GM18870 (cell line): ENCODE data around the gene ZNF669.
A peak's percentile ranks its signal among the peaks of the same experiment; 100 is the strongest.
"Not testable (repeated sequence)": the region's sequence is repeated elsewhere in the genome, so short reads cannot be mapped to it uniquely, and the experiment has no call there.

ENCODE experiments used
- ATAC-seq: cut with Tn5 transposase; IDR thresholded peaks from one replicate; pipeline ENCODE4 v1.9.1; 2021; ENCODE audit warnings: moderate library complexity; ENCODE audit not compliant: unreplicated experiment

Gene ZNF669

GRCh38 chr1:247103859-247104591 is at the start of gene ZNF669:
TSS of gene ZNF669 (minus strand) at chr1:247104356. CDS start at chr1:247104199, 157 bp downstream.
- ATAC-seq = peak; percentile 96

- no peak for ATAC-seq
Measured at GRCh38 chr1:247147781-247148180, 43.6 kb upstream of the ZNF669 start.

GRCh38 chr1:247147120-247147519 is 43.0 kb upstream of the ZNF669 start:
- ATAC-seq = not testable (repeated sequence)

DNA sequence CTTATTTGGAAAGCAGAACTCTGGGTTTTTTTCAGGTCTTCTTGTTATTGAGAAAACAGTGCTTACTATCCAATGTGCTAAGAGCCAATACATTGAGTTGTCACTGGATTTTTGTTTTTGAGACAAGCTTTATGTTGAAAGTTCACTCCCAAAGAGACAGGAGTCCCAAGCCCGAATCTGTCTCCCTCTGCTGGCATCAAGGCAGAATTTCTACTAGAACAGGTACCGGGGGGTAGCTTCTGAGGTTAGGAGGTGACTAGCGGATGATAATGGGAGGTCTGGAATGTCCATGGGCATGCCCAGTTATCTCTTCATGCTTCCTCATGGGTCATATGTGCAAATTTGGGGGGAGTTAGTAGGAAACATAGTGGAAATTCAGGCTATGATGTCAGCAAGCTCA is 42.5 kb upstream of the ZNF669 start:
- no peak for ATAC-seq

DNA sequence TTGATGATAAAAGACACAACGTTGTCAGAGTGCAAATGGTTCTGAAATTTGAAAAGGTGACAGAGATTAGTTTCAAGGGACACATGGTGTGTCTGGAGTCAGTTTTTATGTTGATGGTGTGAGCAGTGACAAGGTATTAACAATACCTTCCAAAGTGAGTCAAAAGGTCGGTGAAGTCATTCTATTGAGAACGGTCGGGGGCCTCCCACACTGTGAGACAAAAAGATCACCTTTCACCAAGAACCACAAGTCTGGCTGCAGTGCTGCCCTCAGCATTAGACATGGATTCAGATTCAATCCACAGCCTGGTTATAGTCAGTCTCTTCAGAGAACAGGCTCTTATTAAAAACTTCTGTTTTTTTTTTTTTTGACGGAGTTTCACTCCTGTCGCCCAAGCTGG is 41.1 kb upstream of the ZNF669 start:
- no peak for ATAC-seq

GRCh38 chr1:247139557-247139956 is 35.4 kb upstream of the ZNF669 start:
- ATAC-seq = not testable (repeated sequence)

- ATAC-seq = no peak
Measured at GRCh38 chr1:247131236-247131635, 27.1 kb upstream of the ZNF669 start.

DNA sequence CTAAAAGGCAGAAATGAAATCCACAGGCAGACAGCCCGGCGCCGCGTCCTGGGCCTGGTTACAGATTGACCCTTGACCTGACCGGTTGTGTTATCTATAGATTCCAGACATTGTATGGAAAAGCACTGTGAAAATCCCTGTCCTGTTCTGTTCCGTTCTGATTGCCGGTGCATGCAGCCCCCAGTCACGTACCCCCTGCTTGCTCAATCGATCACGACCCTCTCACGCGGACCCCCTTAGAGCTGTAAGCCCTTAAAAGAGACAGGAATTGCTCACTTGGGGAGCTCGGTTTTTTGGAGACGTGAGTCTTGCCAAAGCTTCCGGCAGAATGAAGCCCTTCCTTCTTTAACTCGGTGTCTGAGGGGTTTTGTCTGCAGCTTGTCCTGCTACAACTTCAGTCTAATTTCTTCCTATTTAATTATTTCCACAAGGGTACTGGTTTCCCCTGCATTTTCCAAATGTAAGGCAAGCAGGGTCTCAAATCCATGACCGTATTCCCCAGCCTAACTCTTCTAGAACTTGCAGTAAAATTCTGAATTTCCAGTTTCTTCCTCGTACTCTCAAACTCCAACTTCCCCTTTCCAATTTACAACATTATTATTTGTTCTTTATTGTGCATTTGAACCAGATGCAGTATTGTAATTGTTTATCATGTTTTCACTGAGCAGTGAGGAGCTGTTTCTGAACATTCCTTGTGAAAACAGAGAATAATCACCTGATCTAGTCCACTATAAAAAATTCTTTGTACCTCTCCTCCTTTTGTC is 23.5 kb upstream of the ZNF669 start:
- not testable (repeated sequence) for ATAC-seq

DNA sequence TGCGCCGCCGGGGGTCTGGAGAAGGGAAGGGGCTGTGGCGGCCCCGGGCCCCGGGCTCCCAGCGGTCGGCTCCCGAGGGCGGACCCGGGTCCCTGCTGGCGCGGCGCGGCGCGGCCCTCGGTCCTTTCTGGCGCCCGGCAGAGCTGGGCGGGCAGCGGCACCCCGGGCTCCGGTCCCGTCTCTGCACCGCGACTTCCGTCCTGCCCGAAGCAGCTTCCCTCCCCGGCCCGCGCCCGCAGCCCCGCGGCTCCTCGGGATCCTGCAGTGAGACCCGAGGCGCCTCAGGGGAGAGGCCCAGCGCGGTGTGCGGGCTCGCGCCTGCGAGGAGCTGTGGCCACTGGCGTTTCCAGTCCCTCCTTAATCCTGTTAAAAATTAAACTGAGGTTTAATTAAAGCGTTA is 22.4 kb upstream of the ZNF669 start:
- ATAC-seq = peak; percentile 26

DNA sequence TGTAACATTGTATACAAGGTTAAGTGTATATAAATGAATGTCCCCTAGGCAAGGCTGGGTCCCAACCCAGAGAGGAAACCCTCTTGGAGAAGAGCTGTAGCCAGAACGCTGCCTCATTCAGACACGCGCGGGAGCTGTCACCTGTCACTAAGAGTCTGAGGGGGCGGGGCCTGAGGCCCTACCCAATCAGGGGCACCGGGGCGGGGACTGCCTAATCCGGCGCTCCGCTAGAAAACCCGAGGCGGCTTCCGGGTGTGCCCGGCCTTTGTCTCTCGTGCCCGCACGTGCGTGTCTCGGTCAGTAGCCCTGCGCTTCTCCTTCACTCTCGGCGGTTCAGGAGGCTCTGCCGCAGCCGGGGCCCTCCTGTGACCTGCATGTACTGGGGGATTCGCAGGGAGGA is 22.0 kb upstream of the ZNF669 start:
- ATAC-seq = peak; percentile 97

- no peak for ATAC-seq
Measured at GRCh38 chr1:247121382-247121781, 17.2 kb upstream of the ZNF669 start.

DNA sequence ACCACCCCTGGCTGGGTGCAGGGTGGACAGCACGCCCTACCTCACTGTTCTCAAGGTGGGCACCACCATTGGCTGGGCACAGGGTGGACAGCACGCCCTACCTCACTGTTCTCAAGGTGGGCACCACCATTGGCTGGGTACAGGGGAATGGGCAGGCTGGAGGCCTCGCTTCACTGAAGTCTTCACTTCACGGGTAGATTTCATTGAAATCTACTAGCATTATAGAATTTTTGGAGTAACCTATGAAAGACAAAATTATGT is 16.2 kb upstream of the ZNF669 start:
- ATAC-seq = not testable (repeated sequence)

- ATAC-seq = no peak
Measured at GRCh38 chr1:247119600-247120407, 15.6 kb upstream of the ZNF669 start.

GRCh38 chr1:247118946-247119446 is 14.8 kb upstream of the ZNF669 start:
- ATAC-seq = no peak

GRCh38 chr1:247115545-247115944 is 11.4 kb upstream of the ZNF669 start:
- no peak for ATAC-seq

DNA sequence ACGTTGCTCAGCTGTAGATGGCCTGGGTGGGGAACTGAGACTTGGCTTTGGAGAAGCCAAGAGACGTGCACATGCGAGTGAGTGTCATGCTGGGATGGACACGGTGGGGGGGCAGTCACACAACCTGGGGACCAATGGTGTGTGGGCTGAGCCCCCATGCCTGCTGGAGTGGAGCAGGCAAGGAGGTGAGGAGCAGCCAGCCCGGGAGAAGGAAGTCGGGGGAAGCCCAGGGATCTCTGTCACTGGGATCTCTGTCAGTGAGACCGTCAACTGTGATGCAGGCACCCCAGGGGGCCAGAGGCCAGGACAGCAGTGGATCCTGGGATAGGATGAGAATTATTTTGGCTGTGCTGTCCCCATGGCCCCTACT is 11.0 kb upstream of the ZNF669 start:
- ATAC-seq = no peak

DNA sequence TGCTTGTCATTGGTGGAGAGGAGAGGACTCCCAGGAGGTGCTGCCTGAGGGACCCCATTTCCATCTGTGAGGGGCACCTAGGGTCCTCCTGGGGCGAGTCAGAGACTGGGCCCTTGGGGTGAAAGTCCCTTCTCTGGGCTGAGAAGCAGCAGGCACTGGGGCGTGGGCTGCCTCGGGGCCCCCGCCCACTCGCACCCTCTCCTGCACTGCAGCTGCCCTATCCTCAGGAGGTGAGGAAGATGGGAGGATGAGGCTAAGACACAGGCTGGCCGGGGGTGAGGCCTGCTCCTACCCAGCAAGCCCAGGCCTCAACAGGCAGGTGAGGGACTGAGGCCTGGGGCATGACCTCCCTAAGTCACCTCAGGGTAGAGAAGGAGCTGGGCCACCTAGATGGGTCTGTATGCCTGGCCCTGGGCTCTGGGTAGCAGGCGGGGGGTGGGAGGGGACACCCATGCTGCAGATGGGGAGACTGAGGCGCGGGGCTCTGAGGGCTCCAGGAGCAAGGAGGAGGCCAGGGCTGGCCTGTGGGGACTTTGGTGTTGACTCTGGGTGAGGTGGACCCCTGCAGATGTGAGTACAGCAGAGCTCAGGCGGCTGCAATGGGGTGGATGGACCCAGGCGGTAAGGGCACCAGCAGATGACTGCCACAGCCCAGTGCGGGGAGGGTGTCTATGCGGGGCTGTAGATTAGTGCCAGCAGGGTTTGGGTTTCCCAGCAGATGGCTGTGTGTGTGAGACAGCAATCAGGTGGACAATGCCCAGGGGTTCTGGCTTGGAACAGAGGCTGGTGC is 10.4 kb upstream of the ZNF669 start:
- ATAC-seq = no peak

DNA sequence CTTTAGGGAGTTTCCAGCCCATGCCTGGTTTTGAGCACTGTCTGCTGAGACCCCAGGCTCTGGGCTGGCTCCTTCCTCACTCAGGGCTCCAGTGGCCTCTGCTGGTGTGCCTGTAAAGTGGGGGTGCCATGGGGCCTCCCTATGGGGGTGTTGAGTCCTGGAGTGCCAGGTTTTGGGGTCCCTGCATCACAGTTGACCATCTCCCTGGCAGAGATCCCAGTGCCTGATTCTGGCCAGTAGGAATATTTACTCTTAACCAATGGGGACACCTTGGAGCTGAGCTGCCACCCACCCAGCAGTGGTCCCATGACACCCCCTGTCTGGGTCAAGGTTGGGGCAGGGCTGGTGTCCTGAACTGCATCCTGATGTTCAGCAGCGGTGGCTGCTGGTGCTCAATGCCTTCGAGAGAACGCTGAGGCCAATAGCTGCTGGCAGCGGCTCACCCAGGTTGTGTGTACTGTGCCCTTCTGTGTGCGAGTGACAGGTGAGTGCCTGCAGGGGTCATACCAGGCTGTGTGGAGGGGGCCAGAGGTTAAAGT is 9.6 kb upstream of the ZNF669 start:
- no peak for ATAC-seq

DNA sequence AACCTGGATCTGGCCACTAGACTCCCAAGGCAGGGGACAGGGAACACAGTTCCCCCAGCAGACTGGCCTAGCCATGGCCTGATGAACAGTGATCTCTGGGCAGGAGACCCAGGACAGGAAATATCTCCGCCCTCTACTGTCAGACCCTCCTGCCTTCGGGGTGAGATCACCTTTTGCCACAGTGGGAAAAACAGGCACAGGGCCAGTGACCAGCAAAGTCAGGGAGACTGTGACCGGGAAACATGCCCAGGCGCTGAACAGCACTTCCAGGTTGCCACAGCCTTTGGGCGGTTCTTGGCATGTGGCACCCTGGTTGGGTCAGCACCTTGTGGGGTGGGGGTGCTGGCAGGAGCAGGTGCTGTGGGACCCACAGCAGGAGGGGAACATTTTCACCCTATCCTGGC is 8.9 kb upstream of the ZNF669 start:
- ATAC-seq = no peak

DNA sequence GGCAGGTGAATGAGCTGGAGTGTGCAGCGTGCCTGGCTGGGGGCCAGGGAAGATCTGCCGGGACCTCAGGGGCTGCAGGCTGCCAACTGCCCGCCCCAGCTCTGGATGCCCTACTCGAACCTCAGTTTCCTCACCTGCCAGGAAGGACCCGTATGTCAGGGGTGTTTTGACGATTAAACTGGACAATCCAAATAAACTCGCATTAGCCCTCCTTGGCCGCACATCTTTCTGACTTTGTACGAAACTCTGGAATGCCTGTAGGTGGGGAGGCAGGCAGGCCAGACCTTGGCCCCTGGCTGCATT is 8.3 kb upstream of the ZNF669 start:
- no peak for ATAC-seq
